Transverse colon (tissue), 4 donors: ENCODE data around the gene ZNF516. TPM values are rescaled to one million over a fixed set of nuclear protein-coding genes. Genes with fewer than 3 reads are reported as not detected.

Source experiments
- DNase-seq: peaks from one replicate; pipeline ENCODE4 v3.0.0-alpha.2; 2019
- H3K27ac ChIP-seq, 4 donors: fragments of 200-600 bp; sonication (generic); 2 replicates each; pipeline ENCODE4 v1.5.1; 2016 to 2018; ENCODE audit warnings: inconsistent platforms in 4 of 4
- H3K27me3 ChIP-seq: fragments of 200-600 bp; sonication (generic); 2 replicates; pipeline ENCODE4 v1.5.1; 2017; ENCODE audit warnings: inconsistent platforms
- H3K36me3 ChIP-seq, 4 donors: fragments of 200-600 bp; sonication (generic); 2 replicates each; pipeline ENCODE4 v1.5.1; 2017 to 2019; ENCODE audit warnings: inconsistent platforms in 4 of 4
- H3K4me1 ChIP-seq, 4 donors: fragments of 200-600 bp; sonication (generic); 2 replicates each; pipeline ENCODE4 v1.5.1; 2017 to 2020; ENCODE audit warnings: inconsistent platforms in 4 of 4
- H3K4me3 ChIP-seq, 4 donors: fragments of 200-600 bp; sonication (generic); 1 replicate in 1 of 4; 2 replicates in 3 of 4; pipeline versions ENCODE4 v1.5.1 to v1.6.1; 2017 to 2019; ENCODE audit warnings: inconsistent platforms in 4 of 4
- H3K9me3 ChIP-seq, 2 donors: fragments of 200-600 bp; sonication (generic); 2 replicates each; pipeline ENCODE4 v1.5.1; 2017 to 2019; ENCODE audit warnings: inconsistent platforms in 2 of 2
- CTCF ChIP-seq, 5 experiments: fragments of 200-600 bp in 3 of 5; fragments of 450-650 bp in 2 of 5; sonication (generic) in 3 of 5; IDR thresholded peaks; 1 replicate in 2 of 5; 2 replicates in 3 of 5; pipeline ENCODE4 v1.5.1; 2016 to 2017; ENCODE audit warnings: antibody characterized with exemption in 5 of 5, inconsistent platforms in 3 of 5, mild to moderate bottlenecking in 2 of 5, moderate library complexity in 1 of 5
- EP300 ChIP-seq: sonication (generic); formaldehyde crosslinking; IDR thresholded peaks from one replicate; pipeline ENCODE4 v1.6.1; 2017; ENCODE audit warnings: antibody characterized with exemption, low read depth
- POLR2A ChIP-seq: fragments of 450-650 bp; IDR thresholded peaks from one replicate; pipeline ENCODE4 v1.6.1; 2016; ENCODE audit warnings: antibody characterized with exemption, mild to moderate bottlenecking, moderate library complexity
- POLR2AphosphoS5 ChIP-seq, 3 donors: sonication (generic); formaldehyde crosslinking; IDR thresholded peaks; one replicate each; pipeline ENCODE4 v1.6.1; 2016; ENCODE audit warnings: antibody characterized with exemption in 3 of 3
- WGBS, 2 donors: methylation state at CpG; one replicate each; pipeline ENCODE4 v1.1.5; 2018; ENCODE audit warnings: low coverage in 1 of 2; 5-methylcytosine and 5-hydroxymethylcytosine counted together
- in situ Hi-C, 4 donors: fragments of 200-750 bp; cut with MboI; loops; one replicate each; pipeline versions ENCODE4 v1.15.0 to v1.15.1; 2017; ENCODE audit warnings: low sequenced_read_pairs in 3 of 4, low pct_ligation_motif_present in 1 of 4, low pct_unique_long_range_greater_than_20kb in 1 of 4
- intact Hi-C: fragments of 100-400 bp; cut with DNase I; formaldehyde crosslinking; loops from one replicate; pipeline ENCODE4 v1.15.1; 2023; ENCODE audit warnings: low total_unique reads
- total RNA-seq, 4 donors: library from RNA; depleted of rRNA; stranded (reverse); fragments of >200 nt; gene quantifications; one replicate each; pipeline ENCODE4 v1.1.0, GENCODE V29; 2016

ZNF516 gene
- total RNA-seq, 4 donors from 2014 or later: 19.4 to 37.8 (median 26.7) TPM

- intact Hi-C loops: no loop called here
- Histone ChIP-seq H3K27ac (no peak overlapping the region), H3K4me3 (no peak overlapping the region), H3K4me1 (peaks cover 4 to 43% (median 12%) of the 10 kb centered on the region in 4 donors), H3K9me3 (no peaks in the 10 kb centered on the region), H3K27me3 (no peaks in the 10 kb centered on the region), H3K36me3 (no peaks in the 10 kb centered on the region)
- in situ Hi-C loops: no loop called here
- TF ChIP-seq EP300 (no peak), POLR2AphosphoS5 (IDR thresholded peaks at IDR 0.05) (no peak), CTCF (IDR thresholded peaks at IDR 0.05) (no peak), POLR2A (no peak)
- no peak for DNase-seq
- 71 to 80% methylated on average over 10 to 22 of the region's 22 CpGs for WGBS, 2 donors
Measured at GRCh38 chr18:76425146-76426131, 69.6 kb downstream of the ZNF516 start.

- Histone ChIP-seq H3K27me3 (no peaks in the 10 kb centered on the region), H3K9me3 (no peaks in the 10 kb centered on the region), H3K4me1 (peaks cover 0 to 24% (median 2%) of the 10 kb centered on the region in 4 donors), H3K36me3 (no peaks in the 10 kb centered on the region), H3K4me3 (no peak overlapping the region), H3K27ac (no peak overlapping the region)
- DNase-seq: no peak
- WGBS, 2 donors: 90 to 98% methylated on average over 4 to 7 of the region's 7 CpGs
- no peak for TF ChIP-seq POLR2A
- no peak for TF ChIP-seq CTCF (IDR thresholded peaks at IDR 0.05)
- no peak for TF ChIP-seq POLR2AphosphoS5 (IDR thresholded peaks at IDR 0.05)
- TF ChIP-seq EP300: no peak
- in situ Hi-C loops: no loop called here
- intact Hi-C loops: no loop called here
Measured at GRCh38 chr18:76422838-76423237, 72.2 kb downstream of the ZNF516 start.

GRCh38 chr18:76422121-76422520 lies 72.9 kb downstream of the ZNF516 start:
- WGBS, 2 donors: 92 to 97% methylated on average over 5 to 11 of the region's 11 CpGs

More at GRCh38 chr18:76422121-76422520, 72.9 kb downstream of the ZNF516 start:
- H3K4me1 ChIP-seq: peaks cover 0 to 24% (median 2%) of the 10 kb centered on the region in 4 donors
- no peaks in the 10 kb centered on the region for H3K9me3 ChIP-seq
- no peak overlapping the region for H3K27ac ChIP-seq
- no peak overlapping the region for H3K4me3 ChIP-seq
- intact Hi-C loops (no loop called here), in situ Hi-C loops (no loop called here)
- H3K36me3 ChIP-seq: no peaks in the 10 kb centered on the region
- TF ChIP-seq CTCF (IDR thresholded peaks at IDR 0.05): no peak
- no peak for TF ChIP-seq POLR2A
- TF ChIP-seq EP300: no peak
- no peak for TF ChIP-seq POLR2AphosphoS5 (IDR thresholded peaks at IDR 0.05)
- no peak for DNase-seq
- no peaks in the 10 kb centered on the region for H3K27me3 ChIP-seq
